H9 (cell line): ENCODE measurements around the gene GUCY2F. TPM values are rescaled to one million over a fixed set of nuclear protein-coding genes. Genes with fewer than 3 reads are reported as not detected.

Experiments used
- DNase-seq: peaks from one replicate; pipeline ENCODE4 v3.0.0-alpha.2; 2017
- H2AFZ ChIP-seq: one replicate; pipeline ENCODE4 v1.6.1; 2013; ENCODE audit warnings: mild to moderate bottlenecking, low read length, control low read depth, moderate library complexity
- H2AK5ac ChIP-seq: 2 replicates; pipeline ENCODE4 v1.6.1; 2013; ENCODE audit warnings: low read length, control low read depth, mixed read lengths; ENCODE audit not compliant: insufficient read length
- H2BK120ac ChIP-seq: one replicate; pipeline ENCODE4 v1.6.1; 2013; ENCODE audit warnings: low read depth, mild to moderate bottlenecking, low read length, control low read depth, inconsistent platforms; ENCODE audit not compliant: poor library complexity, severe bottlenecking
- H2BK12ac ChIP-seq: 2 replicates; pipeline ENCODE4 v1.6.1; 2013; ENCODE audit warnings: low read length, control low read depth, mixed read lengths, low read depth; ENCODE audit not compliant: insufficient read length
- H2BK15ac ChIP-seq: 2 replicates; pipeline ENCODE4 v1.6.1; 2013; ENCODE audit warnings: low read depth, low read length, control low read depth
- H2BK20ac ChIP-seq: one replicate; pipeline ENCODE4 v1.6.1; 2013; ENCODE audit warnings: low read depth, mild to moderate bottlenecking, low read length, control low read depth, inconsistent platforms; ENCODE audit not compliant: poor library complexity, severe bottlenecking
- H2BK5ac ChIP-seq: 2 replicates; pipeline ENCODE4 v1.6.1; 2013; ENCODE audit warnings: low read length, control low read depth, mixed read lengths; ENCODE audit not compliant: insufficient read length
- H3K14ac ChIP-seq: 2 replicates; pipeline ENCODE4 v1.6.1; 2013; ENCODE audit warnings: low read length, control low read depth; ENCODE audit not compliant: insufficient read depth
- H3K18ac ChIP-seq: 2 replicates; pipeline ENCODE4 v1.6.1; 2013; ENCODE audit warnings: low read depth, mild to moderate bottlenecking, mixed read lengths, low read length, control low read depth; ENCODE audit not compliant: insufficient read length
- H3K23ac ChIP-seq: 2 replicates; pipeline ENCODE4 v1.6.1; 2013; ENCODE audit warnings: low read length, control low read depth, mixed read lengths, low read depth; ENCODE audit not compliant: insufficient read length
- H3K23me2 ChIP-seq: 2 replicates; pipeline ENCODE4 v1.6.1; 2013; ENCODE audit warnings: low read depth, mild to moderate bottlenecking, mixed read lengths, low read length, control low read depth; ENCODE audit not compliant: insufficient read length, poor library complexity, severe bottlenecking
- H3K27ac ChIP-seq: 2 replicates; pipeline ENCODE4 v1.5.1; 2013; ENCODE audit warnings: low read length, control low read depth, mixed read lengths, low read depth; ENCODE audit not compliant: insufficient read length
- H3K27me3 ChIP-seq: 2 replicates; pipeline ENCODE4 v1.6.1; 2013; ENCODE audit warnings: low read length, control low read depth, inconsistent platforms; ENCODE audit not compliant: insufficient read depth
- H3K4ac ChIP-seq: 2 replicates; pipeline ENCODE4 v1.6.1; 2013; ENCODE audit warnings: low read depth, mild to moderate bottlenecking, control low read depth, inconsistent platforms, low read length, moderate library complexity
- H3K4me1 ChIP-seq: 2 replicates; pipeline ENCODE4 v1.6.1; 2013; ENCODE audit warnings: low read length, control low read depth, inconsistent platforms; ENCODE audit not compliant: insufficient read depth
- H3K4me2 ChIP-seq: 2 replicates; pipeline ENCODE4 v1.6.1; 2013; ENCODE audit warnings: low read length, control low read depth, mixed read lengths; ENCODE audit not compliant: insufficient read length, insufficient read depth
- H3K56ac ChIP-seq: 2 replicates; pipeline ENCODE4 v1.6.1; 2013; ENCODE audit warnings: low read depth, mild to moderate bottlenecking, mixed read lengths, low read length, control low read depth; ENCODE audit not compliant: insufficient read length
- H3K79me1 ChIP-seq: 2 replicates; pipeline ENCODE4 v1.6.1; 2013; ENCODE audit warnings: low read depth, mild to moderate bottlenecking, moderate library complexity, low read length, control low read depth, inconsistent platforms; ENCODE audit not compliant: insufficient read depth, poor library complexity, severe bottlenecking
- H3K79me2 ChIP-seq: 2 replicates; pipeline ENCODE4 v1.6.1; 2013; ENCODE audit warnings: low read length, control low read depth, inconsistent platforms; ENCODE audit not compliant: insufficient read depth
- H3K9ac ChIP-seq: 2 replicates; pipeline ENCODE4 v1.6.1; 2013; ENCODE audit warnings: low read length, control low read depth, mixed read lengths; ENCODE audit not compliant: insufficient read length; ENCODE audit errors: extremely low read depth
- H3K9me3 ChIP-seq: one replicate; pipeline ENCODE4 v1.6.1; 2013; ENCODE audit warnings: low read depth, low read length, inconsistent platforms; ENCODE audit not compliant: control insufficient read depth
- H3T11ph ChIP-seq: one replicate; pipeline ENCODE4 v1.6.1; 2013; ENCODE audit warnings: mild to moderate bottlenecking, low read length, control low read depth, inconsistent platforms
- H4K20me1 ChIP-seq: one replicate; pipeline ENCODE4 v1.6.1; 2013; ENCODE audit not compliant: control insufficient read depth, insufficient read length, insufficient read depth
- H4K5ac ChIP-seq: 2 replicates; pipeline ENCODE4 v1.6.1; 2013; ENCODE audit warnings: low read depth, mild to moderate bottlenecking, mixed read lengths, low read length, control low read depth; ENCODE audit not compliant: insufficient read length
- H4K8ac ChIP-seq: replicated peaks from 2 replicates; pipeline ENCODE4 v1.6.1; 2013; ENCODE audit warnings: low read length, control low read depth, mixed read lengths, low read depth; ENCODE audit not compliant: insufficient read length
- H4K91ac ChIP-seq: 2 replicates; pipeline ENCODE4 v1.6.1; 2013; ENCODE audit warnings: low read depth, mild to moderate bottlenecking, moderate library complexity, mixed read lengths, low read length, control low read depth; ENCODE audit not compliant: insufficient read length
- H3K27ac Mint-ChIP-seq, 3 experiments: 2 replicates in 2 of 3; 3 replicates in 1 of 3; pipeline ENCODE4 v1.8.0; 2020 to 2021; ENCODE audit warnings: mixed read lengths in 3 of 3, mild to moderate bottlenecking in 1 of 3, moderate library complexity in 1 of 3
- H3K27me3 Mint-ChIP-seq: 2 replicates; pipeline ENCODE4 v1.8.0; 2021; ENCODE audit warnings: low read depth, mild to moderate bottlenecking, moderate library complexity, mixed read lengths
- H3K36me3 Mint-ChIP-seq, 3 experiments: 2 replicates in 2 of 3; 3 replicates in 1 of 3; pipeline ENCODE4 v1.8.0; 2020 to 2021; ENCODE audit warnings: low read depth in 3 of 3, mixed read lengths in 3 of 3; ENCODE audit not compliant: insufficient read depth in 1 of 3
- H3K4me1 Mint-ChIP-seq, 2 experiments: 2 replicates each; pipeline ENCODE4 v1.8.0; 2020; ENCODE audit warnings: mixed read lengths in 2 of 2
- H3K4me3 Mint-ChIP-seq, 2 experiments: 2 replicates in 1 of 2; 3 replicates in 1 of 2; pipeline ENCODE4 v1.8.0; 2020 to 2021; ENCODE audit warnings: mild to moderate bottlenecking in 2 of 2, mixed read lengths in 2 of 2, moderate library complexity in 1 of 2
- H3K9me3 Mint-ChIP-seq, 2 experiments: 2 replicates in 1 of 2; 3 replicates in 1 of 2; pipeline ENCODE4 v1.8.0; 2020; ENCODE audit warnings: mild to moderate bottlenecking in 2 of 2, mixed read lengths in 2 of 2, moderate library complexity in 1 of 2
- CTCF ChIP-seq: fragments of 200-600 bp; sonication (generic); conservative IDR thresholded peaks from 3 replicates; pipeline ENCODE4 v1.8.0; 2021; ENCODE audit warnings: antibody characterized with exemption, mild to moderate bottlenecking
- total RNA-seq: library from RNA; stranded (reverse); gene quantifications from 2 replicates; pipeline ENCODE4 v1.2.1, GENCODE V29; 2021

The GUCY2F gene
- total RNA-seq, 1 experiment from 2014 or later, result 0.11 TPM

DNA sequence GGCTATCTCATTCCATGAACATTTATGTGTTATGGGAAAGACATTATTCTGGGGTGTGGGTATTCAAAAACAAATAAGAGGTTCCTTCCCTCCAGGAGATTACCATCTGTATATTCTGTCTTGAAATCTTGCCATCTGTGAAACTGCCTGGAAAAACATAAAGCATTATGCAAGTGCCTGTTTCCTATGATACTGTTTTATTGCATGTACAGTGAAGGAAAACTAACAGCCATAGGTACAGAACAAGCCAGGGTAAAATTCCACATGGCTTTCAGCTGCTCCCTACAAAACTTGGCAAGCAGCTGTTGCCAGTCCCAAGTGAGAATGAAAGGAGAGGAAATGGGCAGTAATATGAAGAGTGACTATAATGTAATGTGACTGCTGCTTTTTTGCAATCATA, 136.0 kb downstream of the GUCY2F start:
- DNase-seq, result no peak
- H3K79me2 ChIP-seq, result no peaks in the 10 kb centered on the region
- Mint-ChIP-seq H3K27ac (no peak overlapping the region), H3K4me3 (no peak overlapping the region), H3K27me3 (peaks cover 2% of the 10 kb centered on the region; the same call in 1 of the 2 replicates), H3K9me3 (peaks cover 0 to 4% of the 10 kb centered on the region in 2 experiments; a peak in 3 of 5 replicates), H3K36me3 (no peaks in the 10 kb centered on the region), H3K4me1 (peaks cover 8 to 20% of the 10 kb centered on the region in 2 experiments; a peak in 3 of 4 replicates)
- H3K27ac ChIP-seq, result no peak overlapping the region
- H3K14ac ChIP-seq, result no peak overlapping the region
- H3K27me3 ChIP-seq, result no peaks in the 10 kb centered on the region
- no peak overlapping the region for H2BK120ac ChIP-seq
- no peaks in the 10 kb centered on the region; the same call in 1 of the 2 replicates for H3K4me1 ChIP-seq
- no peak for TF ChIP-seq CTCF
- no peak overlapping the region for H3K56ac ChIP-seq
- H3K18ac ChIP-seq, result no peak overlapping the region
- H3K9me3 ChIP-seq, result no peaks in the 10 kb centered on the region
- H3T11ph ChIP-seq, result no peak overlapping the region
- H3K4me2 ChIP-seq, result no peak overlapping the region
- H2BK5ac ChIP-seq, result no peak overlapping the region
- H4K8ac ChIP-seq, result no peak overlapping the region
- H2BK20ac ChIP-seq, result no peak overlapping the region
- H3K4ac ChIP-seq, result no peak overlapping the region
- H4K20me1 ChIP-seq, result no peaks in the 10 kb centered on the region
- no peak overlapping the region for H3K9ac ChIP-seq
- no peak overlapping the region for H2BK15ac ChIP-seq
- no peak overlapping the region for H4K91ac ChIP-seq
- H3K23me2 ChIP-seq, result no peaks in the 10 kb centered on the region
- no peak overlapping the region for H2AFZ ChIP-seq
- H2BK12ac ChIP-seq, result no peak overlapping the region
- no peak overlapping the region for H2AK5ac ChIP-seq
- no peak overlapping the region for H4K5ac ChIP-seq
- H3K79me1 ChIP-seq, result no peaks in the 10 kb centered on the region
- H3K23ac ChIP-seq, result no peak overlapping the region
